Stimulated activated CD4-positive, alpha-beta T cell treated with anti-CD3 and anti-CD28 coated beads, Interleukin-4, amount 100 ng/mL, for 24 hours (primary cell): ENCODE data around the gene LHPP.
"Not testable (repeated sequence)": the region's sequence is repeated elsewhere in the genome, so short reads cannot be mapped to it uniquely, and the experiment has no call there.

Experiments used
- DNase-seq: peaks from one replicate; pipeline ENCODE4 v3.0.0-alpha.2; 2020

LHPP gene

DNA sequence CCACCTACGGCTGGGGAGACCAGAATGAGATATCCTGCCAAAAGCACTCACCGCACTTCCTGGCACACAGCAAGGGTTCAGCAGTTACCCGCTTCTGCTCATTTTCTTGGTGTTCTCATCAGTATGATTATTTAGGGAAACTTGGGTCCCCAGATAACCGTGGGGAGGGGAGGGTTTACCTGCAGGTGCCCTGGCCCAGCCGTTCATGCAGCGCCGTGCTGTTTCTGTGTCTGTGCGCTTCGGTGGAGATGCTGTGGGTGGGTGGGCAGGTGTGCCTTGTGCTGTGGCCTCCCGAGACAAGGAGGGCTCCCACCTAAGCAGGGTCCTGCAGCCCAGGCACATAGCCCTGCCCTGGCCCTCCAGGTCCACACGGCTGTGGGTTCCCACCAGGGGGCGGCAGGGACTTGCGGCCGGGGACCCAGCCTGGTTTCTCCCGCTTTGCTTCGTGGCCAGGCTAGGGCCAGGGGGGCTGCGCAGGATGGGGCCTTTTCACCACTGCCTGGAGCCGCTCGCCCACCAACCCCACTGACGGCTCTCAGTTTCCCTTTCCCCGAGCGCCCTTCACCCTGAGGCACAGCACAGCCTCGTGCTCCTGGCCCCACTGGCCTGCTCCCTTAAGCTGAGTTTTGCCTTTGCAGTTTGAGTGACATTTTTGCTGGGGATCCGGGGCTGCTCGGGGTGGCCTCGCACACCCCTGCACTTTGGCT lies 78.5 kb downstream of the LHPP start:
- DNase-seq: peak; percentile 69

DNA sequence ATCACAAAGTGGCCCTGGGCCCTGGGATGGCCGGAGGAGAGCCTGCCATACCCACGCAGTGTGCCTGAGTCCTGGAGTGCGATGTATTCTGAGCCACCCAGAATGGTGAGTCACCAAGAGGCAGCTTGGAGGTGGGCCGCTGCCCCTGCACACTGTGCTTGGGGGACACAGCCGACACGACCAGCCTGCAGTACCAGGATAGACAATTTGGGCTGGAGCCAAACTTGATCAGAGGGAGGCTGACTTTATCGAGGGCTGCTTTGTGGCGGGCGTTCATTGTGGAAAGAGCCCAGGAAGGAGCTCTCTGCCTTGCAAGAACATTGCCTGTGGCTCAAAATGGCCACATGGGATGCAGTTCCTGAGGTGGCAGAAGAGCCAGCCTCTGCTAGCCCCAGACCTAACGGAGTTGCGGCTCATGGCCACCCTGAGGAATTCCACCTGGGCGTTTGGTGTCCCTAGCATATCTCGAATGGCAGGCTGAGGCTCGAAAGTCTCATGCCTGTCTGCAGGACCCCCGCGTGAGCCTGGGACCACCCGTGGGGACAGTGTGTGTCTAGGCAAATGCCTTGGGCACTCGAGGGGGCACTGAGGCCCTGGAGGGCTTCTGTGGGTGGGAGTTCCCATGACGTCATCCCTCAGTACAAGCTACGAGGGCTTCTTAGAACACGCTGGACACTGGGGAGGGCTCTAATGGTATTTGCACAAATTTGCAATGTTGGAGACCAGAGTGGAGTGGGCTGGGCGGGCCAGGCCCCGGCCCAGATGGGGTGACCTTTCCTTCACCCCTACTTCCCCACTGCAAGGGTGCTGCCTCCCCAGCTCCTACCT lies 79.7 kb downstream of the LHPP start:
- DNase-seq: no peak

DNA sequence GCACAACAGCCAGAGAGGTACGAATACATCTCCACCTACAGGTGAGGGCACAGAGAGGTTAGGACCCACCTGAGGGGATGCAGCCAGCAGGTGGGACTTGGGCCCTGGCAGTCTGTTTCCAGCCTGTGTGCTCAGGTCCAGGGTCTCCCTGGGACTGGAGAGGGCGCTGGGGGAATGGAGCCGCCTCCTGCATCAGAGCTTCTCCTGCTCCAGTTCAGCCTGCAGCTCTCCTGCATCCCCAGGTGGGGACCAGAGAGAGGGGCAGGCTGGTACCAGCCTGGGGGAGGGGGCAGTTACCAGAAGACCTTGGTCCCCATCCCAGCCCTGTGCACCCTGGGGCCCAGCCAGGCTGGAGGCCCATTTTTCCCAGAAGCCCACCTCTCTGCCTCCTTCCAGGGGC lies 80.7 kb downstream of the LHPP start:
- no peak for DNase-seq

- no peak for DNase-seq
Observed at GRCh38 chr10:124543146-124543545, 81.5 kb downstream of the LHPP start.

DNA sequence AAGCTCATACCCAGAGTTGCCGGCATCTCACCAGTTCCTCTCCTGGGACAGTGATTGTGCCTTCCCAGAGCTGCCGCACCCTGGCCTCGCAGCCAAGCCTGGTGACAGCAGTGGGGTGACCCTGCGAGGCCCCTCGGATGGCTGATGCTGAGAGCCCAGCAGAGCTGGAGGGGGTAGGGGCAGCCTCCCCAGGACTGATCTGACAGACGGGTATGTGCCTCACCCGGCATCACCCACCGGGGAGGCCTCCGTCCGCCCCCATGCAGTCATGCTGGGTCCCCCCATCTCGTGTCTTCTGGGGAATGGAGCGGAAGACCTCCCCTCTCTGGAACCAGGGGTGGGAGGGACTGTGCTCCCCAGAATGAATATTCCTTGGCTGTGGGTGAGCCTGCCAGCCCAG lies 82.3 kb downstream of the LHPP start:
- DNase-seq: no peak

GRCh38 chr10:124544711-124545110 lies 83.1 kb downstream of the LHPP start:
- no peak for DNase-seq

GRCh38 chr10:124545351-124546054 lies 83.9 kb downstream of the LHPP start:
- no peak for DNase-seq

DNA sequence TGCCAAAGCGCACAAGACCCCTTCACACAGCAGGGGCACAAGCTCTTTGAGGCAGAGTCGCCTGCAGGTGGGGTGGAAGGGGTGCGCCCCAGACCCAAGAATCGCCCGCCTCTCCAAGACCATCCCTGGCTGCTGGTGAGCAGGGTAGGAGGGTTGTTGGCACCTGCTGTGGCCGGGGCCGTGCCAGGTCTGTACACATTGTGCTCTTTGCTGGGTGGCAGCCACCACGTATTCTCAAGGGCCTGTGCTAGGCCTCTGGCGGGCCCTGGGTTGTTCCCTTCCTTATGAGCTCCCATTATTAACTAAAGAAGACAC lies 84.4 kb downstream of the LHPP start:
- no peak for DNase-seq

- no peak for DNase-seq
Observed at GRCh38 chr10:124546957-124547646, 85.5 kb downstream of the LHPP start.

DNA sequence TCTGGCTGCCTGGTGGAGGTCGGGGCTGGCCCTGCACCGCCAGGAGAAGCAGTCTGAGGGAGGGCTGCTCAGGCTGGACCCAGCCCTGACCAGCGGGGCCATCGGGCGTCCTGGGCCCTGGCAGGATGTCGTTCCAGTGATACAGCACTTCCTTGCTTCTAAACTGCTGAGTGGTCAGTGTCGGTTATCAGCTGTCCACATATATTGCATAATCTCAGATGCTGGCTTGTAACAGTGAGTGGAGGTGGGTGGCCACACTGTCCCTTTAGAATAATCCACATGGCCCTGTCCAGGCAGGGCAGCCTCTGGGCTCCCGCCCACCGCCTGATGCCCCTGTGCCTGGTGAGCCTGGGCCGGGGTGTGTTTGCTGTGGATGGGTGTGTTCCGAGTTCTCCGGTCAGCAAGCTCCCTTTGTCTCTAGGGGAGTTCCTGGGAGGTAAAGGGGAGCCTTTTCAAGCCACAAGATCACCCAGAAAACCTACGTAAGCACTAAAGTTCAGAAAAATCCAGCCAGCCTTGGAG lies 86.1 kb downstream of the LHPP start:
- DNase-seq: no peak

GRCh38 chr10:124549171-124549570 lies 87.5 kb downstream of the LHPP start:
- DNase-seq: not testable (repeated sequence)

GRCh38 chr10:124550293-124551034 lies 88.8 kb downstream of the LHPP start:
- DNase-seq: no peak

DNA sequence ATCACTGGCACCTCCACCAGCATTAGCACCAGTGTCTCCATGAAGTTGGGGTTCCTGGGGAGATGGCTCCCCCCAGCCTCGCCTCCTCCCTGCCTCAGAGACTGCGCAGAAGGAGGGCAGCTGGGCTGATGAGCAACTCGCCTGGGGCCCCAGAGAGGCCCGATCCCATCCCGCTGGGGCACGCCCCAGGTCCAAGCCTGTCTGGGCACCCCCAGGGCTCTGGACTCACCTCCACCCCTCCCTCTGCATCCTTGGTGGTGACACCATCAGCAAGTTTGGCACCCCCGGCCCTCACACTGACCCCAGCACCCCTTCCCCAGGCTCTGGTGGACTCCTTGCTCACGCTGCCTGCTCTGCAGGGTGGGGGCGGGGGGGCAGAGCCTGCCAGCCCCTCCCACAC lies 89.5 kb downstream of the LHPP start:
- DNase-seq: no peak

GRCh38 chr10:124551755-124552154 lies 90.1 kb downstream of the LHPP start:
- no peak for DNase-seq

DNA sequence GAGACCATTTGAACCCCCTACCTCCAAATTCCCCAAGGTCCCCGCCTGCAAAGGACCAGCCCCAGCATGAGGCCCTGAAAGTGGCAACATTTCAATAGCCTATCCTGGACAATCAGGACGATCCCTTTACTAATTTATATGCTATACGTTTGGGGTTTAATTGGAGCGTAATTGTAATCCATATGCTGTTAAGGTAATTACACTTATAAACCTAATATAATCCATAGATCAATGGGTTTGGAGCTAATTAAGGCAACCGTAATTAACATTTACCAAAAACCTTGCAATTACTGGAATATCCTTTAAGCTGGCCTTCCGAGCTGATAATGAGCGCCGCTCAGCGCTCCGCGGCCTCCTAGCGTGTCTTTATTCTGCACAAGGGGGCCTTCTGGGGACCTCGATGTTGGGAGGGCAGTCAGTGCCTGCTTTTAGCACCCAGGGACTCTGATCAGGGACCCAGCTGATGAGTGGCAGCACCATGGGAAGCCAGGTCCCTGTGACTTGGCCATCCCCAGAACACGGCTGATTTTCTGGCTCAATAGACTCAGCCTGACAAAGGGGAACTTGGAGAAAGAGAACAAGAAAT lies 91.2 kb downstream of the LHPP start:
- DNase-seq: no peak

DNA sequence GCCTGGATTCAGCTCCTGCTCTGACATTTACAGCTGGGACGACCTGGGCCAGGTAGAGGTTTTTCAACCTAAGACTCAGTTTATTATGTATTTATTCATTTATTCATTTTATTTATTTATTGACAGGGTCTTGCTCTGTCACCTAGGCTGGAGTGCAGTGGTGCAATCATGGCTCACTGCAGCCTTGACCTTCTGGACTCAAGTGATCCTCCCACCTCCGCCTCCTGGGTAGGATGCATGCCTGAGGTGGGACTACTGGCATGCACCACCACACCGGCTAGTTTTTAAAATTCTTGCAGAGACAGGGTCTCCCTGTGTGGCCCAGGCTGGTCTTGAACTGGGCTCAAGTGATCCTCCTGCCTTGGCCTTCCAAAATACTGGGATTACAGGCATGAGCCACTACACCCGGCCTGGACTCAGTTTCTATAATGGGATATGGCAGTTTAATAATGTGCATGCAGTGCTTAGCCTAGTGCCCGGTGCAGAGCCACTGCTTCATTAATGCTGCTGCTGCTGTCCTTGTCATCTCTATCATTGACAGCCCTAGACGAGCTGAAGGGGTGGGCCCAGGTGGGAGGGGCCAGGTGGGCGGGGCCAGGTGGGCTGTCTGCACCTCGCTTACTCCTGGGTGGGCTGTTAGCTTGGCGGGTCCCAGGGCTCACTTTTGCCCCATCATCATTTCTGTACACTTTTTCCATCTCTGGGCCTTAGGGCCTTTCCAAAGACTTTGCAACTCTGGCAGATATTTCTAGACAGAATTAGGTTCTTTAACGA lies 92.6 kb downstream of the LHPP start:
- no peak for DNase-seq

DNA sequence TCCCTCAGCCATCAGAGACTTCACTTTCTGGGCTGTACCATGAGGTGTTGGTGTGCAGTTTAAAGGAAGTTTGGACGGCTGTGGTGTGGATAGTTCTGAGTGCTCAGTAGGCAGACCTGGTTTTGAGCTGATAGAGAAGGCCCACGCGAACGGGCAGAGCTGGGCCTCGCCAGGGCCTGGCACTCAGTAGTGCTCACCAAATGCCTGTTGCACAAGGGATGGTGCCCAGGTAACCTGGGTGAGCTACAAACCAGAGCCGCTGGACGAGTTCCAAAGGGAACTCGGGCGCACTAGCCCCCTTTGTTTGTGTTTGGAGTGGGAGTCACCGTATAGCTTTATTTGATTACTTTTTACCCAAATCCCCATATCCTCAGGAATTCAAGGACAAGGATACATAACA lies 95.5 kb downstream of the LHPP start:
- no peak for DNase-seq

GRCh38 chr10:124557648-124558338 lies 96.2 kb downstream of the LHPP start:
- DNase-seq: no peak

DNA sequence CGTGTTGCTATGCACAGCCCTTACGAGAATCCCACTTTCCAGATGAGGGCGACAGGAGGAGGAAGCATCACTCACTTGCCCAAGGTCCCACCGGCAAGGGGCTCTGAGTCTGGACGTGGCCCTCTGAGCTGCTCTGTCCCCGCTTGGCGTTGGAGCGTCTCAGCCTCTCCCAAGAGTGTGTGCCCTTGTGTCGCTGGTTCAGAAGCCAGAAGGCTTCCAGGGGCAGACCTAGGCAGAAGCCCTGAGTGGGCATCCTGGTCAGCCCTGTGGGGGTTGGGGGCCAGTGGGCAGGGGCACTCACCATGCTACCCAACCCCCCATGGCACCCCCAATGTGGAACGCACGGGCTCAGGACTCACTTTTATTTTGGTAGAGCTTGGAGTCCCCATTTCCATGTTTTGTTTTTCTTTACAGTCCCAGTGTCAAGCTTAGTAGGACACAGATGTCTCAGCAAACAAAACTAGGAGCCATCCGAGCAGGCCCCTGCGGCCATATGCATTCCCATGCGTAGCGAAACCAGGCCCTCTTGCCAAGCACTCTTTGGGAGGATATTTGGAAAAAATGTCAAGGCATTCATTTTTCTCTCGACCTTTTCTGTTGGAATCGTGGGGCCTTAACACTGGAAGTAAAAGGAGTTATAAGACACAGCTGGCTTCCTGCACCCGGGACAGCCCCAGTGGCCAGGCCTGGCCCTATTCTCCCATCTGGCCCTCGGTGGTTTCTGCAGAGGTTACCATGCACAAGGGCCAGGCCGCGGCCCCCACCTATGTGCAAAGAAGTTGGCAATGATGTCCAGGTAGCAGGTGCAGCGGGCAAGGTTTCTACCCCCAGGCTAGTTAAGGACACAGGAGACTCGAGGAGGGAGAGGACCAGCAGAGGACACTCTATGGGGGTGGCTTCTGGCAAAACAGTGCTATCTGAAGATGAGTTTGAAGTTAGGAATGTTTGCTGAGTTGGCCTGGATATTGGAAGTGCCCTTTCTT lies 97.0 kb downstream of the LHPP start:
- DNase-seq: no peak
